Effector memory CD8-positive, alpha-beta T cell (primary cell): ENCODE data around the gene RGS18.
A peak's percentile ranks its signal among the peaks of the same experiment; 100 is the strongest.
"Not testable (repeated sequence)": the region's sequence is repeated elsewhere in the genome, so short reads cannot be mapped to it uniquely, and the experiment has no call there.

Source experiments
- ATAC-seq: fragments of 150-1000 bp; cut with Tn5 transposase; replicated peaks from 2 replicates; pipeline ENCODE4 v1.10.0; 2021; ENCODE audit warnings: mild to moderate bottlenecking, moderate library complexity
- DNase-seq, 3 experiments: peaks; one replicate each; pipeline ENCODE4 v3.0.0; 2021
- H3K27ac Mint-ChIP-seq, 2 donors: one replicate each; pipeline ENCODE4 v1.8.0; 2022; ENCODE audit warnings: mild to moderate bottlenecking in 2 of 2, mixed read lengths in 2 of 2, moderate library complexity in 2 of 2
- H3K27me3 Mint-ChIP-seq, 2 donors: one replicate each; pipeline ENCODE4 v1.8.0; 2022; ENCODE audit warnings: mixed read lengths in 2 of 2
- H3K36me3 Mint-ChIP-seq: one replicate; pipeline ENCODE4 v1.8.0; 2022; ENCODE audit warnings: mild to moderate bottlenecking, moderate library complexity, mixed read lengths; ENCODE audit not compliant: insufficient read depth
- H3K4me1 Mint-ChIP-seq, 2 donors: one replicate each; pipeline ENCODE4 v1.8.0; 2022; ENCODE audit warnings: low read depth in 2 of 2, mixed read lengths in 2 of 2
- H3K4me3 Mint-ChIP-seq, 2 donors: one replicate each; pipeline ENCODE4 v1.8.0; 2022; ENCODE audit warnings: mild to moderate bottlenecking in 2 of 2, mixed read lengths in 2 of 2, moderate library complexity in 2 of 2
- H3K9me3 Mint-ChIP-seq, 2 donors: one replicate each; pipeline ENCODE4 v1.8.0; 2022; ENCODE audit warnings: mixed read lengths in 2 of 2

The RGS18 gene

DNA sequence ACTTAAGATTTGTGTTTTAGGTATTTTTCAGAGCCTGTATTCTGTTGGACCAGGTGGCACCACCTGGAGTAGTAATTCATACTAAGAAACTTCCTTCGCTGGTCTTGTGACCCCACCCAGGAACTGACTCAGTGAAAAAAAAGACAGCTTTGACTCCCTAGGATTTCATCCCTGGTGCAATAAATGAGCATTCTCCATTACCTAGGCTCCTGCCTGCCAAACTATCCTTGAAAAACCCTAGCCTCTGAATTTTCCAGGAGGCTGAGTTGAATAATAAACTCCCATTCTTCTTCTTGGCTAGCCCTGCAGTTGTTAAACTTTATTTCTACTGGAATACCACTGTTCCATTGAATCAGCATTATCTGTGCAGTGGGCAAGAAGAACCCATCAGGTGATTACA lies 10.6 kb upstream of the RGS18 start:
- H3K4me3 Mint-ChIP-seq: no peak overlapping the region
- ATAC-seq (no peak), DNase-seq (no peak)
- peaks cover 0 to 4% of the 10 kb centered on the region in 2 donors for H3K9me3 Mint-ChIP-seq
- peaks cover 4% of the 10 kb centered on the region for H3K36me3 Mint-ChIP-seq
- H3K4me1 Mint-ChIP-seq: no peaks in the 10 kb centered on the region
- no peak overlapping the region for H3K27ac Mint-ChIP-seq
- H3K27me3 Mint-ChIP-seq: no peaks in the 10 kb centered on the region

DNA sequence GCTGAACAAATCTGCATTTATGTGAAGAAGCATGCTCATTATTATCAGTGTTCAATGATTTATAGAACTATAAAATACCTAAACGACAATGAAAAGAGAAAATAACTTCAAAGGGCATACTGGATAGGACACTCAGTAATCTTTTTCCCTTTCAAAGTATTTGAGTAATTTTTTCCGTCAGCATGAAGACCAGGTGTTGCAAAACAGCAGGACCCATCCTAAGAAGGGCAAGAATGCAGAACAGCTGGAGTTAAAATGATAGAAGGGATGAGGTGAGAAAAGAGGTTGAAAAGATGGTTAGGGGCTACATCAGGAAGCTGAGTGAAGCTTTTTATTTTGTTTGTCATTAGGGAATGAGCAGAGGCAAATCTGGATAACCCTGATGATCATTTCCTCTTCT lies 7.1 kb upstream of the RGS18 start:
- no peaks in the 10 kb centered on the region for H3K27me3 Mint-ChIP-seq
- no peak overlapping the region for H3K27ac Mint-ChIP-seq
- DNase-seq: no peak
- H3K4me1 Mint-ChIP-seq: no peaks in the 10 kb centered on the region
- ATAC-seq: no peak
- no peak overlapping the region for H3K4me3 Mint-ChIP-seq
- H3K9me3 Mint-ChIP-seq: peaks cover 0 to 2% of the 10 kb centered on the region in 2 donors
- peaks cover 4% of the 10 kb centered on the region for H3K36me3 Mint-ChIP-seq

- H3K27ac Mint-ChIP-seq: no peak overlapping the region
Observed at GRCh38 chr1:192153276-192153675, 5.0 kb upstream of the RGS18 start.

GRCh38 chr1:192157067-192157466 lies 1.2 kb upstream of the RGS18 start:
- no peak for DNase-seq
- no peaks in the 10 kb centered on the region for H3K4me1 Mint-ChIP-seq
- peaks cover 3 to 6% of the 10 kb centered on the region in 2 donors for H3K9me3 Mint-ChIP-seq
- H3K4me3 Mint-ChIP-seq: no peak overlapping the region
- no peak for ATAC-seq
- H3K36me3 Mint-ChIP-seq: peaks cover 6% of the 10 kb centered on the region
- H3K27me3 Mint-ChIP-seq: no peaks in the 10 kb centered on the region
- no peak overlapping the region for H3K27ac Mint-ChIP-seq

More at GRCh38 chr1:192153276-192153675, 5.0 kb upstream of the RGS18 start:
- Mint-ChIP-seq H3K36me3 (peaks cover 4% of the 10 kb centered on the region), H3K4me1 (no peaks in the 10 kb centered on the region), H3K27me3 (no peaks in the 10 kb centered on the region), H3K4me3 (no peak overlapping the region), H3K9me3 (peaks cover 0 to 2% of the 10 kb centered on the region in 2 donors)
- ATAC-seq (no peak), DNase-seq (no peak)

DNA sequence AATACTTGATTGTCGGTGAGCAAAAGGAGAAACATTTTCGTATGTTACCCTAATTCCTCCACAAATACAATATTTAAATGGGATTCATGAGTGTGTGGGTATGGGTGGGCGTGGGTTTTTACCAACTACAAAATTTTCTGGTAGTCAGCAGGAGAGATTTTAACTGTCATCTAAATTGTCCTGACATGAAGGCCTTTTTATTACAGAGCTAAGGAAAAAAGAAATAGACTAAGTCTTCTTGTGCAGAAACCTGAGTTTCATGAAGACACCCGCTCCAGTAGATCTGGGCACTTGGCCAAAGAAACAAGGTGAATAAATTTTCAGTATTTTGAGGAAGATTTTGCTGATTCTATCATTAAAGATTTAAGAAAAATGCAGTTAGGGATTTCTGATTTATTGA lies 752 bp downstream of the RGS18 start:
- ATAC-seq (no peak), DNase-seq (no peak)
- Mint-ChIP-seq H3K9me3 (peaks cover 3 to 6% of the 10 kb centered on the region in 2 donors), H3K27me3 (no peaks in the 10 kb centered on the region), H3K27ac (no peak overlapping the region), H3K4me3 (peak overlapping the region in 1 of 2 donors; percentile 62), H3K4me1 (no peaks in the 10 kb centered on the region), H3K36me3 (peaks cover 6% of the 10 kb centered on the region)

DNA sequence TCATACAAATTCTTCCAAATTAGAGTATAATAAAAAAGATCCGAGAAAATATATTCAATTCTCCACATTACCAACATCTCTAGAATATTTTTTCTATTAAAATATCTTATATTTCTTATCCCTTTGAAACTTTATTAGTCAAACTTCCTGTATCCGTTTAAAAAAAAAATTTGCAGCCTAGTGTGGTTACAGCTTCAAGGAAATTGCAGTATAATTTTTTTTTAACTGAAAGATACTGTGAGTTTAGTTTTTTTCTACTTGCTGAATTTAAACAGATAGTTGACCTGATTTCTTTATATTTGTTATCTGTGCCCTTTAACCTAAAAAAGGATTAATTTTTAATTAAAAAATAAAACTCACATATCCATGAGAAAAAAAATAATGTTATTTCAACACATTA lies 1.5 kb downstream of the RGS18 start:
- Mint-ChIP-seq H3K27me3 (no peaks in the 10 kb centered on the region), H3K4me1 (no peaks in the 10 kb centered on the region), H3K4me3 (peak overlapping the region in 1 of 2 donors; percentile 62), H3K9me3 (peaks cover 3 to 6% of the 10 kb centered on the region in 2 donors), H3K27ac (no peak overlapping the region), H3K36me3 (peaks cover 6% of the 10 kb centered on the region)
- ATAC-seq: peak; percentile 37
- no peak for DNase-seq

DNA sequence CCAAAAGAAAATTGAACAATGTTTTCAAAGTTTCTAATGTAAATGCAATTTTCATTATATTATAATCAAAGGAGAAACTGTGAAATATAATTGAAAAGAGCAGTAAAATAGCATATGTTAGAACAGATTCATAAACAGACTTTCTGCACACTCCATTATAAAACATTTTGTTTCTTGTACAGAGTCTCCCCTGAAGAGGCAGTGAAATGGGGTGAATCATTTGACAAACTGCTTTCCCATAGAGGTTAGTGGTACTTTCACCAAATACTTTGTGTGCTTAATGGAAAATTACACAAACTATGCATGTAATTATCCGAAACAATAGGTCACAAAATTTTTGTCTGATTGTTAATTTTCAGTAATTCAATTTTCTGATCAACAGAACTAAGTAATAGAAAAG lies 1.9 kb downstream of the RGS18 start:
- Mint-ChIP-seq H3K27ac (no peak overlapping the region), H3K36me3 (peaks cover 6% of the 10 kb centered on the region), H3K9me3 (peaks cover 3 to 6% of the 10 kb centered on the region in 2 donors), H3K4me1 (no peaks in the 10 kb centered on the region), H3K27me3 (no peaks in the 10 kb centered on the region), H3K4me3 (no peak overlapping the region)
- ATAC-seq (peak; percentile 43), DNase-seq (no peak)

- Mint-ChIP-seq H3K27me3 (no peaks in the 10 kb centered on the region), H3K4me3 (peak overlapping the region in 1 of 2 donors; percentile 24), H3K27ac (no peak overlapping the region), H3K36me3 (peaks cover 10% of the 10 kb centered on the region), H3K4me1 (no peaks in the 10 kb centered on the region), H3K9me3 (peaks cover 6% of the 10 kb centered on the region in 2 donors)
- DNase-seq (no peak), ATAC-seq (no peak)
Observed at GRCh38 chr1:192161976-192162375, 3.7 kb downstream of the RGS18 start.

GRCh38 chr1:192162376-192162775 lies 4.1 kb downstream of the RGS18 start:
- no peak for ATAC-seq
- H3K4me3 Mint-ChIP-seq: peak overlapping the region in 1 of 2 donors; percentile 24
- DNase-seq: no peak
- H3K4me1 Mint-ChIP-seq: no peaks in the 10 kb centered on the region
- H3K36me3 Mint-ChIP-seq: peaks cover 10% of the 10 kb centered on the region
- H3K27me3 Mint-ChIP-seq: no peaks in the 10 kb centered on the region
- H3K9me3 Mint-ChIP-seq: peaks cover 6% of the 10 kb centered on the region in 2 donors
- no peak overlapping the region for H3K27ac Mint-ChIP-seq

DNA sequence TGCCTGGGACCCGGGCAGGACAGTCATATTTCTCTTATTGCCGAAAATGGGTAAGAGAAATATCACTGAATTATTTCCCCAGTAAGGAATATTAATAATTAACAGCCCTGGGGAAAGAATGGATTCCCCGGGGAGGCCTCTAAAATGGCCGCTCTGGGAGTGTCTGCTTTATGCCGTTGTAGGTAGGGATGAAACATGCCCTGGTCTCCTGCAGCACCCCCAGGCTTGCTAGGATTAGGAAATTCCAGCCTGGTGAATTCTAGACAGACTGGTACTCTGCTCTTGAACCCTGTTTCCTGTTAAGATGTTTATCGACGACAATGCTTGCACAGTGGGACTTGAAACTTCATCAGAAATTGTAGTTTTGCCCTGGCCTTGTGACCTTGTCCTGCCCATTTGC lies 6.7 kb downstream of the RGS18 start:
- H3K4me1 Mint-ChIP-seq, H3K27ac Mint-ChIP-seq, H3K27me3 Mint-ChIP-seq, ATAC-seq, H3K9me3 Mint-ChIP-seq, H3K4me3 Mint-ChIP-seq, DNase-seq: not testable (repeated sequence)
- peaks cover 10% of the 10 kb centered on the region for H3K36me3 Mint-ChIP-seq

DNA sequence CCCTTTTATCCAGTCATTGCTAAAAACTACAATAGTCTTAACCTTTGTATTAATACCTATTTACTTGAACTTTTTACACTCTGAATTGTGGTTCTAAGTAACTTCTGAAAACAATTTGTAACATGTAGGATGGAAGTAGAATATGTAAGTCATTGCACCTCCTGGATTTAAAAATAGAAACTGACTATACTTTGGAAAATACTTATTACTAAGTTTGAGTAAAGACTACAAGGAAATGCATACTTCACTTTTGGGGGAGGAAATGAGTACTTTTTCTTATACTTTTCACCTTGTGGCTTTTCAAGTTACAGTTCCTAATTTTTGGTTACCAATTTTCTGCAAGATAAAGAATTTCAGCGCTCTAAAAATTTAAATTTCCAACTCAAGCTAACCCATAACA lies 8.7 kb downstream of the RGS18 start:
- no peak overlapping the region for H3K27ac Mint-ChIP-seq
- H3K36me3 Mint-ChIP-seq: peaks cover 4% of the 10 kb centered on the region
- peaks cover 0 to 3% of the 10 kb centered on the region in 2 donors for H3K9me3 Mint-ChIP-seq
- no peak for ATAC-seq
- no peak for DNase-seq
- no peaks in the 10 kb centered on the region for H3K27me3 Mint-ChIP-seq
- no peak overlapping the region for H3K4me3 Mint-ChIP-seq
- H3K4me1 Mint-ChIP-seq: no peaks in the 10 kb centered on the region

- ATAC-seq: peak; percentile 37
- no peak for DNase-seq
- Mint-ChIP-seq H3K36me3 (peaks cover 4% of the 10 kb centered on the region), H3K27ac (no peak overlapping the region), H3K4me1 (no peaks in the 10 kb centered on the region), H3K27me3 (no peaks in the 10 kb centered on the region), H3K4me3 (no peak overlapping the region), H3K9me3 (peaks cover 0 to 3% of the 10 kb centered on the region in 2 donors)
Observed at GRCh38 chr1:192167911-192168700, 9.8 kb downstream of the RGS18 start.

GRCh38 chr1:192168964-192169363 lies 10.7 kb downstream of the RGS18 start:
- H3K27ac Mint-ChIP-seq: no peak overlapping the region
- H3K36me3 Mint-ChIP-seq: peaks cover 6% of the 10 kb centered on the region
- peaks cover 0 to 3% of the 10 kb centered on the region in 2 donors for H3K9me3 Mint-ChIP-seq
- ATAC-seq: no peak
- H3K4me1 Mint-ChIP-seq: no peaks in the 10 kb centered on the region
- H3K4me3 Mint-ChIP-seq: no peak overlapping the region
- no peaks in the 10 kb centered on the region for H3K27me3 Mint-ChIP-seq
- DNase-seq: no peak

- Mint-ChIP-seq H3K27ac (peak overlapping the region in 1 of 2 donors; percentile 68), H3K9me3 (peaks cover 0 to 4% of the 10 kb centered on the region in 2 donors), H3K4me3 (peak overlapping the region in 1 of 2 donors; percentile 17), H3K36me3 (peaks cover 6% of the 10 kb centered on the region), H3K27me3 (no peaks in the 10 kb centered on the region), H3K4me1 (no peaks in the 10 kb centered on the region)
- ATAC-seq (peak; percentile 43), DNase-seq (no peak)
Observed at GRCh38 chr1:192170196-192170984, 12.1 kb downstream of the RGS18 start.
